CD14-positive monocyte (primary cell): ENCODE results near the gene CDH13. TPM values are rescaled to one million over a fixed set of nuclear protein-coding genes. Genes with fewer than 3 reads are reported as not detected.

Experiments
- DNase-seq, 3 donors: peaks; one replicate each; pipeline ENCODE4 v3.0.0-alpha.2; 2011 to 2022
- H2AFZ ChIP-seq: 2 replicates; pipeline ENCODE4 v1.6.0; 2012; ENCODE audit warnings: mild to moderate bottlenecking, low read depth, low read length, inconsistent platforms; ENCODE audit not compliant: insufficient read depth, poor library complexity, severe bottlenecking
- H3K27ac ChIP-seq, 2 donors: 1 replicate in 1 of 2; 2 replicates in 1 of 2; pipeline ENCODE4 v1.5.1; 2012 to 2013; ENCODE audit warnings: low read length in 2 of 2, control low read depth in 1 of 2, inconsistent platforms in 1 of 2, low read depth in 1 of 2, mild to moderate bottlenecking in 1 of 2
- H3K27me3 ChIP-seq, 2 donors: one replicate each; pipeline versions ENCODE4 v1.6.0 to v1.6.1; 2011 to 2013; ENCODE audit warnings: low read length in 2 of 2; ENCODE audit not compliant: control insufficient read depth in 2 of 2, insufficient read depth in 2 of 2
- H3K36me3 ChIP-seq, 2 donors: replicated peaks in 1 of 2; 1 replicate in 1 of 2; 2 replicates in 1 of 2; pipeline versions ENCODE4 v1.5.1 to v1.6.1; 2012 to 2013; ENCODE audit warnings: low read length in 2 of 2, control low read depth in 1 of 2, inconsistent platforms in 1 of 2, mild to moderate bottlenecking in 1 of 2; ENCODE audit not compliant: insufficient read depth in 2 of 2, control insufficient read depth in 1 of 2
- H3K4me1 ChIP-seq, 2 donors: 1 replicate in 1 of 2; 2 replicates in 1 of 2; pipeline versions ENCODE4 v1.5.1 to v1.6.1; 2012 to 2013; ENCODE audit warnings: low read length in 2 of 2, control low read depth in 1 of 2, inconsistent platforms in 1 of 2, mild to moderate bottlenecking in 1 of 2, moderate library complexity in 1 of 2; ENCODE audit not compliant: insufficient read depth in 2 of 2, control insufficient read depth in 1 of 2
- H3K4me2 ChIP-seq: replicated peaks from 2 replicates; pipeline ENCODE3; 2012; ENCODE audit warnings: low read length, moderate library complexity, mild to moderate bottlenecking; ENCODE audit not compliant: poor library complexity, severe bottlenecking; ENCODE audit errors: extremely low read depth
- H3K4me3 ChIP-seq, 3 experiments: fragments of 200-600 bp in 1 of 3; sonication (generic) in 1 of 3; replicated peaks in 1 of 3; 1 replicate in 2 of 3; 2 replicates in 1 of 3; pipeline ENCODE4 v1.5.1; 2011 to 2013; ENCODE audit warnings: low read length in 3 of 3, mild to moderate bottlenecking in 3 of 3, control low read depth in 2 of 3, low read depth in 2 of 3, inconsistent platforms in 1 of 3, moderate library complexity in 1 of 3
- H3K79me2 ChIP-seq: 2 replicates; pipeline ENCODE4 v1.6.0; 2012; ENCODE audit warnings: mild to moderate bottlenecking, control low read depth, inconsistent platforms, low read length, moderate library complexity; ENCODE audit not compliant: insufficient read depth
- H3K9ac ChIP-seq: 2 replicates; pipeline ENCODE4 v1.6.0; 2017; ENCODE audit warnings: low read length, mild to moderate bottlenecking; ENCODE audit not compliant: insufficient read depth, poor library complexity, severe bottlenecking
- H3K9me3 ChIP-seq, 2 donors: replicated peaks in 1 of 2; 1 replicate in 1 of 2; 2 replicates in 1 of 2; pipeline versions ENCODE4 v1.5.1 to v1.6.1; 2012 to 2013; ENCODE audit warnings: low read length in 2 of 2, control low read depth in 1 of 2; ENCODE audit not compliant: control insufficient read depth in 1 of 2, insufficient read depth in 1 of 2
- H4K20me1 ChIP-seq: 2 replicates; pipeline ENCODE4 v1.6.0; 2012; ENCODE audit warnings: mild to moderate bottlenecking, low read length, control low read depth, moderate library complexity; ENCODE audit not compliant: insufficient read depth
- H3K27ac Mint-ChIP-seq, 7 donors: one replicate each; pipeline ENCODE4 v1.8.0; 2020; ENCODE audit warnings: mild to moderate bottlenecking in 7 of 7, mixed read lengths in 7 of 7, moderate library complexity in 6 of 7, inconsistent platforms in 2 of 7
- H3K27me3 Mint-ChIP-seq, 3 donors: one replicate each; pipeline ENCODE4 v1.8.0; 2021 to 2022; ENCODE audit warnings: low read depth in 3 of 3, mild to moderate bottlenecking in 3 of 3, mixed read lengths in 3 of 3, moderate library complexity in 3 of 3, inconsistent platforms in 1 of 3
- H3K36me3 Mint-ChIP-seq, 2 donors: one replicate each; pipeline ENCODE4 v1.8.0; 2020; ENCODE audit warnings: mixed read lengths in 2 of 2, inconsistent platforms in 1 of 2, mild to moderate bottlenecking in 1 of 2
- H3K4me1 Mint-ChIP-seq: one replicate; pipeline ENCODE4 v1.8.0; 2020; ENCODE audit warnings: mild to moderate bottlenecking, mixed read lengths
- H3K4me3 Mint-ChIP-seq, 2 donors: one replicate each; pipeline ENCODE4 v1.8.0; 2020; ENCODE audit warnings: mild to moderate bottlenecking in 2 of 2, mixed read lengths in 2 of 2, moderate library complexity in 1 of 2
- H3K9me3 Mint-ChIP-seq, 7 donors: one replicate each; pipeline ENCODE4 v1.8.0; 2020 to 2022; ENCODE audit warnings: mixed read lengths in 7 of 7, mild to moderate bottlenecking in 6 of 7, moderate library complexity in 6 of 7, inconsistent platforms in 2 of 7
- WGBS: methylation state at CpG from one replicate; pipeline ENCODE4 v1.1.5; 2013; ENCODE audit warnings: missing lambda C conversion rate; ENCODE audit not compliant: insufficient coverage; 5-methylcytosine and 5-hydroxymethylcytosine counted together
- intact Hi-C, 2 donors: fragments of 100-400 bp; cut with micrococcal nuclease; formaldehyde crosslinking; loops; one replicate each; pipeline versions ENCODE4 v1.15.0 to v1.15.1; 2023
- polyA plus RNA-seq, 3 donors: library from polyadenylated mRNA; depleted of rRNA in 1 of 3; unstranded in 2 of 3; stranded (reverse) in 1 of 3; fragments of 300-500 nt in 2 of 3; fragments of >200 nt in 1 of 3; fragmentation: Illumina TruSeq in 2 of 3; gene quantifications; 1 replicate in 2 of 3; 2 replicates in 1 of 3; pipeline ENCODE4 v1.2.3, GENCODE V29; 2012 to 2021
- TF ChIP-seq, protein P1 (sequence below): fragments of 200-600 bp; IDR thresholded peaks from one replicate; pipeline ENCODE4 v1.8.0; 2022; ENCODE audit warnings: antibody characterized with exemption, mild to moderate bottlenecking

Gene CDH13
- polyA plus RNA-seq, 3 donors: 0.13 to 0.19 TPM; not detected in 1

GRCh38 chr16:82653550-82654511, 27.1 kb downstream of the CDH13 start:
- no peak overlapping the region for H3K27ac Mint-ChIP-seq
- no peaks in the 10 kb centered on the region for H3K9me3 ChIP-seq
- H3K9me3 Mint-ChIP-seq: peaks cover 0 to 12% (median 3%) of the 10 kb centered on the region in 7 donors
- no peak overlapping the region for H3K4me3 ChIP-seq
- H3K27ac ChIP-seq: no peak overlapping the region
- no peaks in the 10 kb centered on the region for H3K36me3 Mint-ChIP-seq
- TF ChIP-seq, protein P1, sequence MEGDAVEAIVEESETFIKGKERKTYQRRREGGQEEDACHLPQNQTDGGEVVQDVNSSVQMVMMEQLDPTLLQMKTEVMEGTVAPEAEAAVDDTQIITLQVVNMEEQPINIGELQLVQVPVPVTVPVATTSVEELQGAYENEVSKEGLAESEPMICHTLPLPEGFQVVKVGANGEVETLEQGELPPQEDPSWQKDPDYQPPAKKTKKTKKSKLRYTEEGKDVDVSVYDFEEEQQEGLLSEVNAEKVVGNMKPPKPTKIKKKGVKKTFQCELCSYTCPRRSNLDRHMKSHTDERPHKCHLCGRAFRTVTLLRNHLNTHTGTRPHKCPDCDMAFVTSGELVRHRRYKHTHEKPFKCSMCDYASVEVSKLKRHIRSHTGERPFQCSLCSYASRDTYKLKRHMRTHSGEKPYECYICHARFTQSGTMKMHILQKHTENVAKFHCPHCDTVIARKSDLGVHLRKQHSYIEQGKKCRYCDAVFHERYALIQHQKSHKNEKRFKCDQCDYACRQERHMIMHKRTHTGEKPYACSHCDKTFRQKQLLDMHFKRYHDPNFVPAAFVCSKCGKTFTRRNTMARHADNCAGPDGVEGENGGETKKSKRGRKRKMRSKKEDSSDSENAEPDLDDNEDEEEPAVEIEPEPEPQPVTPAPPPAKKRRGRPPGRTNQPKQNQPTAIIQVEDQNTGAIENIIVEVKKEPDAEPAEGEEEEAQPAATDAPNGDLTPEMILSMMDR: no peak
- no peaks in the 10 kb centered on the region for H4K20me1 ChIP-seq
- H3K27me3 ChIP-seq: no peaks in the 10 kb centered on the region
- no peak overlapping the region for H2AFZ ChIP-seq
- no peaks in the 10 kb centered on the region for H3K79me2 ChIP-seq
- no peak for DNase-seq
- no peak overlapping the region for H3K4me2 ChIP-seq
- H3K27me3 Mint-ChIP-seq: peaks cover 4 to 6% (median 5%) of the 10 kb centered on the region in 3 donors
- no peak overlapping the region for H3K9ac ChIP-seq
- H3K4me1 ChIP-seq: no peaks in the 10 kb centered on the region
- WGBS: 83% methylated on average over 7 of the region's 11 CpGs
- H3K36me3 ChIP-seq: no peaks in the 10 kb centered on the region
- intact Hi-C loops: no loop called here
- H3K4me1 Mint-ChIP-seq: no peaks in the 10 kb centered on the region
- H3K4me3 Mint-ChIP-seq: no peak overlapping the region

GRCh38 chr16:82655072-82655714, 28.4 kb downstream of the CDH13 start:
- H3K27ac Mint-ChIP-seq: no peak overlapping the region

More at GRCh38 chr16:82655072-82655714, 28.4 kb downstream of the CDH13 start:
- Histone ChIP-seq H2AFZ (no peak overlapping the region), H3K27me3 (no peaks in the 10 kb centered on the region), H3K4me2 (no peak overlapping the region), H3K27ac (no peak overlapping the region), H3K9ac (no peak overlapping the region), H3K79me2 (no peaks in the 10 kb centered on the region), H3K36me3 (no peaks in the 10 kb centered on the region), H3K4me1 (no peaks in the 10 kb centered on the region), H3K4me3 (no peak overlapping the region), H3K9me3 (no peaks in the 10 kb centered on the region), H4K20me1 (no peaks in the 10 kb centered on the region)
- no peak overlapping the region for H3K4me3 Mint-ChIP-seq
- no peaks in the 10 kb centered on the region for H3K4me1 Mint-ChIP-seq
- H3K36me3 Mint-ChIP-seq: no peaks in the 10 kb centered on the region
- peaks cover 0 to 12% (median 3%) of the 10 kb centered on the region in 7 donors for H3K9me3 Mint-ChIP-seq
- intact Hi-C loops: no loop called here
- DNase-seq: no peak
- 24% methylated on average over 5 of the region's 6 CpGs for WGBS
- TF ChIP-seq, protein P1: no peak
- H3K27me3 Mint-ChIP-seq: peaks cover 5 to 6% (median 5%) of the 10 kb centered on the region in 3 donors
